ENCODE measurements around the gene TEAD4. TPM values are rescaled to one million over a fixed set of nuclear protein-coding genes. Genes with fewer than 3 reads are reported as not detected.

Gene TEAD4
- total and polyA plus RNA-seq, 2 experiments from 2014 or later = 5.5 to 12.7 TPM

DNA sequence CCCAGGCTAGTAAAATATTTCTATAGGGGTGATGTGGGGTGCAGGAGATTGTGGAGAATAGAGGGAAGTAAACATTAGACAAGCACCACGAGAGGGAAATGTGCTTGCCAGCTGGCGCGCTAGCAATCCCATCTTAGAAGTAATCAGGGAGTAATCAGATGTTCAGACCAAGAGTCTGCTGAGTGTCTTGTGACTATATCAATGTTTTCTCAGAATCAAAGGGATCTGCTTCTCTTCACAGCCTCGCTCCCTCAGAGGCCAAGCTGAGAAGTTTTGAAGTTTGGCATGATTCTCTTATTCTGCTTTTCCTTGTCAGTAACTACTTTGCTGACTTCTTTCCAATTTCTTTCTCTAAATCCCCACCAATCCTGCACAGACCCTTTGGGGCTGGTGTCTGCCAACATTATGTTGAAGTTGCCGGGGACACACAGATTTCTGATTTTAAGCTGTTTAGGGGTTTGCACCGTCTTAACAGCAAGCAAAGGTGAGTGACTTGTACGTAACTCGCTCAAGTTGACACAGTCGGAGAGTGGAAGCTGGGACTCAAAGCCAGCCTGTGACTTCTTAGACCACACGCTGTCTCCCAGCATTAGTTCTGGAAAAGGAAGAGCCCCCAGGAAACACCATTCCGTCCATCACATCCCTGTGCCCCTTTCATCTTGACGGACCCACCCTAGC is 96.0 kb downstream of the TEAD4 start:
- Histone ChIP-seq H2AFZ (no peak overlapping the region), H3K27ac (peak overlapping the region; percentile 70), H3K27me3 (no peaks in the 10 kb centered on the region), H3K9me2 (replicated peaks; ENCODE audit: insufficient read depth) (no peaks in the 10 kb centered on the region), H3K36me3 (replicated peaks; ENCODE audit: insufficient read depth, low read depth) (no peaks in the 10 kb centered on the region), H3K4me1 (ENCODE audit: insufficient read depth) (peaks cover 12% of the 10 kb centered on the region), H3K4me2 (peak overlapping the region; percentile 51), H3K79me2 (no peaks in the 10 kb centered on the region), H4K20me1 (ENCODE audit: insufficient read depth, poor library complexity, severe bottlenecking) (no peaks in the 10 kb centered on the region), H3K9me3 (ENCODE audit: low read depth) (no peaks in the 10 kb centered on the region), H3K4me3 (no peak overlapping the region)
- TF ChIP-seq EZH2 (IDR thresholded peaks at IDR 0.05; ENCODE audit: borderline replicate concordance) (no peak), CTCF (IDR thresholded peaks at IDR 0.05; ENCODE audit: poor library complexity) (no peak), EZH2phosphoT487 (IDR thresholded peaks at IDR 0.05; ENCODE audit: low read depth, severe bottlenecking, unreplicated experiment) (no peak)
- 62% methylated on average over 12 of the region's 12 CpGs for WGBS (ENCODE audit: low lambda C conversion rate, missing lambda C conversion rate)
- no peak for DNase-seq (ENCODE audit: low spot score)

DNA sequence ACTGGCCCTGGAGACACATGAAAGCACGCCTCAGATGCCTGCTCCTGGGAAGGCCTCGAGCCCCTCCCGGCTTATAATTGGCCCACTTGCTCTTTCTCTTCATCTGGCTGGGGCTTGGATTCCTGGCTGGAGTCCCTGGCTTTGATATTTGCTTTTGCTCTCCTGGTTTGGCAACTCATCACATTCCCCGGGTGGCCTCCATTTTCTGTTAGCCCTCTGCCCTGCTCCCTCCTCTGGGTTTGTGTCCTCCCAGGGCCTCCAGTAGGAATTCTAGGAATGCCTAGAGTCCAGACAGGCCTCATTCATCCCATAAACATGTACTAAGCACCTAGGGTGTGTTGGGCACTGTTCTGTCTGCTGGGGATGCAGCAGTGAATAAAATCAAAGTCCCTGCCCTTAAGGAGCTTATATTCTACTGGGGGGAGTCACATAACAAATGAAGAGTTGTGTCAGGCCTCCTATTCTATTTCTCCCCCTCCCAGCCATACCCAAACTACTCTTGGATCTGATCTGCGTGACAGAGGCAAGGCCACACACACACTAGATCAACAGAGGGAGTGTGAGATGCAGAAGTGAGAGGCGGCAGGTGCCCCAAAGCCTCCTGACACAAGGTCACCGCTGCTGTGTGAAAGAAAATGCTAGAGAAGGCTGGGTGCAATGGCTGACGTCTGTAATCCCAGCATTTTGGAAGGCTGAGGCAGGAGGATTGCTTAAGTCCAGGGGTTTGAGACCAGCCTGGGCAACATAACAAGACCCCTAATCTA is 96.7 kb downstream of the TEAD4 start:
- H3K4me3 ChIP-seq = no peak overlapping the region
- H2AFZ ChIP-seq = no peak overlapping the region
- H4K20me1 ChIP-seq (ENCODE audit: insufficient read depth, poor library complexity, severe bottlenecking) = no peaks in the 10 kb centered on the region
- H3K36me3 ChIP-seq (replicated peaks; ENCODE audit: insufficient read depth, low read depth) = no peaks in the 10 kb centered on the region
- no peak for TF ChIP-seq CTCF (IDR thresholded peaks at IDR 0.05; ENCODE audit: poor library complexity)
- TF ChIP-seq EZH2phosphoT487 (IDR thresholded peaks at IDR 0.05; ENCODE audit: low read depth, severe bottlenecking, unreplicated experiment) = no peak
- no peak for TF ChIP-seq EZH2 (IDR thresholded peaks at IDR 0.05; ENCODE audit: borderline replicate concordance)
- H3K4me1 ChIP-seq (ENCODE audit: insufficient read depth) = peaks cover 12% of the 10 kb centered on the region
- no peak for DNase-seq (ENCODE audit: low spot score)
- WGBS (ENCODE audit: low lambda C conversion rate, missing lambda C conversion rate) = 77% methylated on average over 8 of the region's 8 CpGs
- peak overlapping the region; percentile 70 for H3K27ac ChIP-seq
- H3K9me3 ChIP-seq (ENCODE audit: low read depth) = no peaks in the 10 kb centered on the region
- H3K27me3 ChIP-seq = no peaks in the 10 kb centered on the region
- H3K9me2 ChIP-seq (replicated peaks; ENCODE audit: insufficient read depth) = no peaks in the 10 kb centered on the region
- H3K4me2 ChIP-seq = peak overlapping the region; percentile 51
- H3K79me2 ChIP-seq = no peaks in the 10 kb centered on the region

GRCh38 chr12:3061059-3061458 is 101.9 kb downstream of the TEAD4 start:
- DNase-seq (ENCODE audit: low spot score) = peak; percentile 59
- Histone ChIP-seq H2AFZ (no peak overlapping the region), H3K27ac (no peak overlapping the region), H3K9me3 (ENCODE audit: low read depth) (no peaks in the 10 kb centered on the region), H3K4me1 (ENCODE audit: insufficient read depth) (peaks cover 2% of the 10 kb centered on the region), H3K4me2 (no peak overlapping the region), H3K9me2 (replicated peaks; ENCODE audit: insufficient read depth) (no peaks in the 10 kb centered on the region), H3K36me3 (replicated peaks; ENCODE audit: insufficient read depth, low read depth) (no peaks in the 10 kb centered on the region), H3K79me2 (no peaks in the 10 kb centered on the region), H3K27me3 (no peaks in the 10 kb centered on the region), H3K4me3 (no peak overlapping the region), H4K20me1 (ENCODE audit: insufficient read depth, poor library complexity, severe bottlenecking) (no peaks in the 10 kb centered on the region)
- TF ChIP-seq CTCF (IDR thresholded peaks at IDR 0.05; ENCODE audit: poor library complexity) (no peak), EZH2 (IDR thresholded peaks at IDR 0.05; ENCODE audit: borderline replicate concordance) (no peak), EZH2phosphoT487 (IDR thresholded peaks at IDR 0.05; ENCODE audit: low read depth, severe bottlenecking, unreplicated experiment) (no peak)
- 61% methylated on average over 5 of the region's 5 CpGs for WGBS (ENCODE audit: low lambda C conversion rate, missing lambda C conversion rate)

Data from hepatocyte (in vitro differentiated cells).